ENCODE data around the gene MOBP. TPM values are rescaled to one million over a fixed set of nuclear protein-coding genes. Genes with fewer than 3 reads are reported as not detected.

Gene MOBP
- total and polyA plus RNA-seq, 9 of the 15 experiments (the other 6 are each of a cell fraction or from before 2014, with no cell fraction given) = 0.09 to 0.33 (median 0.11) TPM; not detected in 4

- CTCF ChIA-PET (ENCODE audit: low intra/inter-chr PET ratio) = no interaction called here
- DNase-seq (ENCODE audit: extremely low read depth in 1 of 4, low spot score in 3 of 4) (no peak), FAIRE-seq (no peak), ATAC-seq (no peak)
- no peak for TF ChIP-seq CEBPB (tag; IDR thresholded peaks at IDR 0.05)
- TF ChIP-seq CSDE1 (IDR thresholded peaks at IDR 0.05) = no peak
- TF ChIP-seq RAD21 (CRISPR knock-in tag; conservative IDR thresholded peaks at IDR 0.05 in 1 of 2, IDR thresholded peaks at IDR 0.05 in 1 of 2) = no peak
- TF ChIP-seq NCOA4 (IDR thresholded peaks at IDR 0.05; ENCODE audit: partially characterized antibody) = no peak
- TF ChIP-seq, protein P1, sequence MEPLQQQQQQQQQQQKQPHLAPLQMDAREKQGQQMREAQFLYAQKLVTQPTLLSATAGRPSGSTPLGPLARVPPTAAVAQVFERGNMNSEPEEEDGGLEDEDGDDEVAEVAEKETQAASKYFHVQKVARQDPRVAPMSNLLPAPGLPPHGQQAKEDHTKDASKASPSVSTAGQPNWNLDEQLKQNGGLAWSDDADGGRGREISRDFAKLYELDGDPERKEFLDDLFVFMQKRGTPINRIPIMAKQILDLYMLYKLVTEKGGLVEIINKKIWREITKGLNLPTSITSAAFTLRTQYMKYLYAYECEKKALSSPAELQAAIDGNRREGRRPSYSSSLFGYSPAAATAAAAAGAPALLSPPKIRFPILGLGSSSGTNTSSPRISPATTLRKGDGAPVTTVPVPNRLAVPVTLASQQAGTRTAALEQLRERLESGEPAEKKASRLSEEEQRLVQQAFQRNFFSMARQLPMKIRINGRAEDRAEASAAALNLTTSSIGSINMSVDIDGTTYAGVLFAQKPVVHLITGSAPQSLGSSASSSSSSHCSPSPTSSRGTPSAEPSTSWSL (CRISPR knock-in tag; IDR thresholded peaks at IDR 0.05; ENCODE audit: borderline replicate concordance) = no peak
- no peaks in the 10 kb centered on the region for H3K9me3 ChIP-seq (replicated peaks; ENCODE audit: control insufficient read depth, insufficient read depth, low read depth, low read length)
- no peak overlapping the region for H2AFZ ChIP-seq (ENCODE audit: low read depth, low read length)
- no TSS peak for BruUV-seq (replicated peaks)
- H3K27me3 ChIP-seq (ENCODE audit: control insufficient read depth in 2 of 2, insufficient read depth in 2 of 2, low read length in 2 of 2) = peaks cover 2 to 17% of the 10 kb centered on the region in 2 experiments; a peak in 1 of 5 replicates
- H4K20me1 ChIP-seq (replicated peaks; ENCODE audit: control insufficient read depth, insufficient read depth, low read length) = no peaks in the 10 kb centered on the region
- in situ Hi-C loops (cut with MboI) = no loop called here
- H3K79me2 ChIP-seq (ENCODE audit: control insufficient read depth, insufficient read depth, low read length) = no peaks in the 10 kb centered on the region
- H3K9ac ChIP-seq (ENCODE audit: insufficient read depth in 1 of 2, low read depth in 2 of 2, low read length in 2 of 2) = no peak overlapping the region
- H3K4me3 ChIP-seq = no peak overlapping the region
- H3K27ac ChIP-seq (ENCODE audit: extremely low read depth, low read depth, low read length) = no peak overlapping the region
- H3K36me3 ChIP-seq (ENCODE audit: control insufficient read depth, insufficient read depth, low read length) = no peaks in the 10 kb centered on the region
- no peak overlapping the region for H3K4me2 ChIP-seq (ENCODE audit: insufficient read depth, low read length)
- 0% methylated on average over 2 of the region's 2 CpGs for WGBS (ENCODE audit: insufficient coverage, low coverage, missing lambda C conversion rate)
- H3K9me1 ChIP-seq (ENCODE audit: control insufficient read depth, insufficient read depth, low read length) = no peaks in the 10 kb centered on the region
- no peaks in the 10 kb centered on the region for H3K4me1 ChIP-seq (replicated peaks in 1 of 2; ENCODE audit: control insufficient read depth in 2 of 2, insufficient read depth in 2 of 2, low read length in 2 of 2)
- POLR2A ChIA-PET = no interaction called here
- intact Hi-C loops (cut with micrococcal nuclease) = no loop called here
Observed at GRCh38 chr3:39533226-39533625, 65.7 kb downstream of the MOBP start.

Data from K562 (cell line).